ENCODE data around the gene B9D1.
A peak's percentile ranks its signal among the peaks of the same experiment; 100 is the strongest.

The B9D1 gene

GRCh38 chr17:19338031-19338990 lies 24.2 kb downstream of the B9D1 start:
- peak; percentile 30 for DNase-seq (ENCODE audit: low read depth, low spot score)

- no peak for DNase-seq (ENCODE audit: low read depth, low spot score)
These were observed 24.9 kb downstream of the B9D1 start for GRCh38 chr17:19337712-19338023.

GRCh38 chr17:19336938-19337711 lies 25.4 kb downstream of the B9D1 start:
- DNase-seq (ENCODE audit: low read depth, low spot score): no peak

DNA sequence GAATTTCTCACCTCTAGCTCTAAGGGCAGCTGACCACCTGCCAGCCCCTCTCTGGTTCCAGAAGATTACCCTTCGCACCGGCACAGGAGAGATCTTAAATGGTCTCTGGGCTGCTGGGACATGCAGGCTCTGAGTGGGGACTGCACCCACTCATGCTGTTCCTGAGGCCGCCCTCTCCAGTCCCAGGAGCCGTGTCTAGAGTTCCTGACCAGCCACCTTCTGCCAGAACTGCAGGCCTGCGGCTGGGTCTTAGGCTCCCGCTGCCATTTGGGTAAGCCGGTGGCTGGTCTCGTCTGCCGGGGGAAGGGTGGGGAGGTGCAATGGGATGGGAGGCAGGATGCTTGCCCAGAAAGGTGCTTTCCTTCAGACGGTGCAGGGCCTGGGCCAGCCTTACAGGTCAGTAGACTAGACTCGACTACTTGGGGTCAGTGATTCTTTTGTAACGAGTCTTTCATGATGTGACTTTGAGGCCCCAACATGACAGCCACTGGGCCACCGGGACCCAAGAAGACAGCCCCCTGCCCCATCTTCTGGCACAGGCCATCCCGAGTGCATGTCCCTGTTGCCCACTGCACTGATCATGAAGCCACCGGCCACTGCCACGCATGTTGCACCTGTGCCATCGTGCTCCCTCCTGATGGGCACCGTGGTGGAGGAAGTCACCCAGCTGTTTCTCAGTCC lies 26.4 kb downstream of the B9D1 start:
- no peak for DNase-seq (ENCODE audit: low read depth, low spot score)

DNA sequence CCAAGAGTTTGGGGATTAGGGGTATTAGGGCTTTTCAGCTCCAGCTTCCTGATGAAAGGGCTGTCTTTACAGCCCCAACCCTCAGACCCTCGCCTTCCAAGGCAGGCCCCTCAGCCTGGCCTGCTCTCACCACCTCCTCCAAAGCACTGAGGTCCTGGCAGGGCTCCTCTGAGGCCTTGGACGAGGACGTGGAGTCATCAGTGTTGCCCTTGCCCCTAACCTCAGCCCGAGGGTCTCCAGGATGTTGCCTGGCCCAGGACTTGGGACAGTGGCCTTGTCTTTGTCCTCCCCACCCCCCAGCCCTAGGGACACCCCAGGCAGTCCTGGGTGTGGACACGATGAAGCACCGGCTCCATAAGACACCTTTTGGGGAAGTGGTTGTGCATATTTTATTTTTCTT lies 28.2 kb downstream of the B9D1 start:
- DNase-seq (ENCODE audit: low read depth, low spot score): no peak

DNA sequence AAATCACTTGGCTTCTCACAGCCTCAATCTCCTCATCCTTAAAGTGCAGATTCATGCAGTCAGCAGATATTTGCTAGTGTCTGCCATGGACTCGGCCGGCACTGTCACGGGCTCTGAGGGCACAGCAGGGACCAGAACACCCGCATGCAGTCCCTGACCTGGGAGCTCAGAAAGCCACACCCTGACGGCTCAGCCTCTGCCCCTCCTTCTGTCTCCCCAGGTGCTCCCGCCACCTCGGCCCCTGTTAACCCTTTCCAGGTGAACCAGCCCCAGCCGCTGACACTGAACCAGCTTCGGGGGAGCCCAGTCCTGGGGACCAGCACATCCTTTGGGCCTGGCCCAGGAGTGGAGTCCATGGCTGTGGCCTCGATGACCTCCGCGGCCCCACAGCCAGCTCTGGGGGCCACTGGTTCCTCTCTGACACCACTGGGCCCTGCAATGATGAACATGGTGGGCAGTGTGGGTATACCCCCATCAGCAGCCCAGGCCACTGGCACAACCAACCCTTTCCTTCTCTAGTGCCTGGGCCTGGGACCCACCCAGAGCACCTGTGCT lies 28.7 kb downstream of the B9D1 start:
- DNase-seq (ENCODE audit: low read depth, low spot score): no peak

GRCh38 chr17:19333132-19333440 lies 29.4 kb downstream of the B9D1 start:
- no peak for DNase-seq (ENCODE audit: low read depth, low spot score)

DNA sequence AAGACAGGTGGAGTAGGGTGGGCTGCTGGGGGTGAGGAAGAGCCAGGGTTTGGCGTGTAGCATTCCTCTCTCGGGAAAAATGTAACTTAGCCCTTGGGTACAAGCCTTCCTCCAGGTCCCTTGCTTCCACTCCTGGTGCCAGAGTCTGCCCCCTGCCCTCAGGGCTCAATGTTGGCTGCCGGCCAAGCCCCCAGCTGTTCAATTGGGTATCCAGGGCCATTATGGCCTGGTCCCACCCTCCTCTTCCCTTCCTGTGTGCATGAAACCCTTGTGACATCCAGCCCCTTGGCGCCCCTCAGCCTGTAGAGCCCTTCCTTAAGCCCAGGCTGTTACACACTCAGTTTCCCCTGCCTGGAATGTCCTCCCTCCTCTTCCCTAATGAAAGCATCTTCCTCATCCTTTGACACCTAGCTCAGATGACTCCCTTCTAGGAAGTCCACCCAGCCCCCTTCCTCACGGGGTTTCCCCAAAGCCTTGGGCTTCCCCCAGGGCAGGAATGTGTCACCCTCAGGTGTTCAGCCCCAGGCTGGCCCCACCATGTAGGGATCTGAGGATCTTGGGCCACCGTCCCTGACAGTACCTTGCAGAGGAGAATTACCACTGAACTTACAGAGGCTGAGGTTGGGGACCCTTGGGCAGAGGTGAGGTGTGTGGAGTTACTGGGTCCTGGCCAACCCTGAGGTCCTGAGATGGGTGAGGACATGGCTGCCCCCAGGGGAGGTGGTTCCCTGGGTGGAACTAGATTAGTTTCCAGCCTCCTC lies 30.0 kb downstream of the B9D1 start:
- DNase-seq (ENCODE audit: low read depth, low spot score): no peak

GRCh38 chr17:19331543-19332245 lies 30.8 kb downstream of the B9D1 start:
- DNase-seq (ENCODE audit: low read depth, low spot score): no peak

GRCh38 chr17:19331134-19331533 lies 31.4 kb downstream of the B9D1 start:
- no peak for DNase-seq (ENCODE audit: low read depth, low spot score)

DNA sequence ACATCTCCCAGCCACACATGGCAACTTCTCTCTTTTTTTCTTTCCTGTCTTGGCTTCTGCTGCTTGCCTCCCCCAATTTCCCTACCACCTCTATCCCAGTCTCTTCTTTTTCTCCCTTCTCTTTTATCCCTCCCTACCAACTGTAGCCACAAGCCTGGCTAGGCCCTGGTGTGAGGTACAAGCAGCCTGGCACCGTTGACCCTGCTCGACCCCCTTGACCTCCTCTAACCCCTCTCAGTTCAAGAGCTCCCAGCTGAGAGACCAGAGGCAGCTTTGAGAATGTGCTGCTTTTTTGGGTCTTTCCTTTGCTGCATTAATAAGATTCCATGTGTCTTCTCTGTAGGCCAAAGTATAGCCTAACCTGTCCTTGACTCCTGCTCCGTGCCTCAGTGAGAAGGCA lies 32.3 kb downstream of the B9D1 start:
- DNase-seq (ENCODE audit: low read depth, low spot score): no peak

DNA sequence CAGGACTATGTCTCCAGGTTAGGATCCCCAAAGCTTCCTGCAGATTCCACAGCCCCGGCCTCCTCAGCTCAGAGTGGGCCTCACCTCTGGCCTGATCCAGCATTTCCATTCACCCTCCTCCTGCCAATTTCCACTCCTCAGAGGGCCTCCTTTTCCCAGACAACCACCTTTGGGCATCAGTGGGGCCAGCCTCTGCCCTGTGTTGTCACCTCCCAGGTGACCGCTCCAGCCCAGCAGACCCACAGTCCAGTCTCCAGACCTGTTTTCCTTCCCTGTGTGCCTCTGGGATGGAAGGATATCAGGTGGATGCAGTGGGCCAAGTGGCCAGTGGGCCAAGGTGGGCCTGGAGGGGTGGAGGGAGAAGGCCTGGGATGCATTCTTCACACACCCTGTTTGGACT lies 32.7 kb downstream of the B9D1 start:
- no peak for DNase-seq (ENCODE audit: low read depth, low spot score)

DNA sequence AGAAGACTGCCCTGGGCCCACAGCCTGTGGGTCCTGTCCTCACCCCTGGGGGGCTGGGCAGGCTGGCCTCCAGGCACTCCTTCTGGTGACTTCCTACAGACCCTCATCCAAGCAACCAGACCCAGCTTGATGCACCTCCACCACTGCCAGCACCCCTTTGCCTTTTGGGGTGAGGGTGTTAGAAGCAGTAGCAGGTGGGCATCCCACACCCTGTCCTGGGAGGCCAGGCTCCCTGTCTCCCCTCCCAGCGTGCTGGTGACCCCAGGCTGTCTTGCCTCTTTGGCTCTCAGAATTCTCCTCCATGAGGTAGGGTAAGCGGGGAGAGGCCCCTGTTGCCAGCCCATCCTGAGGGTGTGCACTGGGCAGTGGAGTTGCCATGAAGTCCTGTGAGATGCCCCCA lies 33.4 kb downstream of the B9D1 start:
- DNase-seq (ENCODE audit: low read depth, low spot score): no peak

DNA sequence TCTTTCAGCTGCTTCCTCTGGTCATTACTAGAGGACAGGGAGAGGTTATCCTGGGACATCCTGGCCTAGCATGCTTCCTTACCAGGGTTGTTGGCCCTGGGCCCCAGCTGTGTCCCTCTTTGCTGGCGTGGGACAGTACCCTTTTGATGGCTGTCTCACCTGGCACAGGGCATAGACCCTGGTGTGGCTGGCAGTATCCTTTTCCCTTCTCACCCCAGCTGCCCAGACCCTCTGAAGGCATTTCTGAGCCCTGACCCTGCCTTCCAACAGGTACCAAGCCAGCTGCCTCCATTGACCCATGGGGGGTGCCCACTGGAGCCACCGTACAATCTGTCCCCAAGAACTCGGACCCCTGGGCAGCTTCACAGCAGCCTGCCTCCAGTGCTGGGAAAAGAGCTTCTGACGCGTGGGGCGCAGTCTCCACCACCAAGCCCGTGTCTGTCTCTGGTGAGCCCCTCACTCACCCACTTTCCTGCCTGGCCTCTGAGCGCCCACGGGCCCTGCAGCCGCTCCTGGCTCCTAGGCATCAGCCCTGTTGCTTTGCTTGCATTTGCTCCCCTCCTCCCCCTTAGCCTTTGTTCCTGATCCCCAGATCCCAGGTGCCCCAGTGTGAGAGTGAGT lies 34.0 kb downstream of the B9D1 start:
- DNase-seq (ENCODE audit: low read depth, low spot score): no peak

- DNase-seq (ENCODE audit: low read depth, low spot score): no peak
These were observed 35.3 kb downstream of the B9D1 start for GRCh38 chr17:19327031-19327783.

GRCh38 chr17:19325542-19325941 lies 37.0 kb downstream of the B9D1 start:
- no peak for DNase-seq (ENCODE audit: low read depth, low spot score)

DNA sequence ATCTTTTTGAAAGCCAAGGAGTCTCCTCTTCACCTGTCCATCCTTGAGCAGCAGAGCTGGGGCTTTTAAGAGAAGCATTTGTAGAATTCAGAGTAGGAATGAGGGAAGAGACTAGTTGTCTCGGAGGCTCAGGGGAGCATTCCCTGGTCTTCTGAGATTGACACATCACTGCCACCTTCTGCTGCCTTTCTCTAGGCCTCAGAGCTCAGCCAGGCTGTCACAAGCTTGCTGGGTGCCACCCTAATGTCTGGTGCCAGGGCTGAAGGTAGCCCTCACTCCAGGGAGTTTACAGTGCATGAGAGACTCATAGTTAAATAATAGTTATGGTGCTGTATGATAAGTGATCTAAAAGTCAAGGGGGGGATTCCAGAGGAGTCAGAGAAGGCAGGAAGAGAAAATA lies 39.7 kb downstream of the B9D1 start:
- DNase-seq (ENCODE audit: low read depth, low spot score): no peak

DNA sequence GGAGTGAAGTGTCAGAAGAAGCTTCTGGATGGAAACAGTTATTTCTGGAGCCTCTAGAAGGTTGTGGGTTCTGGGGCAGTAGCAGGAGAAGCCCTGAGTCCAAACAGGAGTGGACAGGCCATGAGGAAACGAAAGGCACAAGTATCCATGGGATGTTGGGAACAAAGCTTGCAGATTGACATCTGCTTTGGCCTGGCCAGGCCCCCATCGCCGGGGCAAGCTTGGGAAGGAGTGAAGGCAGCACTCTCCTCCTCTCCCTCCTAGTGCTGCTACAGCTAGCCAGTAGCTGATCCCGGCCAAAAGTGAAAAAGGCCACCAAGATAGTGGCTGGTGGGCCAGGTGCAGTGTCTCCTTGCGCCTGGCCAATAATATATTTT lies 40.4 kb downstream of the B9D1 start:
- DNase-seq (ENCODE audit: low read depth, low spot score): no peak

DNA sequence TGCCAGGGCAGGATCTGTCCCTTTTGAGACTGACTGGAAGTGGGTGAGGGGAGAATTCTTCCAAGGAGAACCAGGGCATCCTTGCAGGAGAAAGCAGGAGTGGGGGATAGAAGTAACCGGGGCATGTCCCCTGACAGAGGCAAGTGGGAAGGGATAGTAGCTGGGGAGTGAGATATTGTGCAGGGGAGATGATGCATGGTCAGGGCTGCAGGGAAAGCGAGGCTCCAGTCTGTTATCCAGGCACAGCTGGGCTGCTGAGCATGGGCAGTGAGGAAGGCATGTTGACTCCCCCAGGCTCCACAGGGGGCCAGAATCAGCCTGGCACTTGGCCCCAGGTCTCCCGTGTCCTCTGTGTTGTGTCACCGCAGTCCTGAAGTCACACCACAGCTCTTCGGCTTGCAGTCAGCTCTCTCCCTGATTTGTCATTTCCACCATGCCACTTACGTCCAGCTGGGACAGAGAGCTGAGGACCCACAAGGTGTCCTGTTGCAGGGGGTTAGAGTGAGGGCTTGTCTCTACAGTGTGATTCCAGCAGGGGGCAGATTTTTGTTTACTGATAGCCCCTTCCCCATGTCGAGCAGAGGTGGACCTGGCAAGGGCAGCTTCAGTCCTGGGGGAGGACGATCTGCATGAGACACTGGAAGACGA lies 40.9 kb downstream of the B9D1 start:
- DNase-seq (ENCODE audit: low read depth, low spot score): no peak

All from activated CD4-positive, CD25-positive, alpha-beta regulatory T cell treated with anti-CD3 and anti-CD28 coated beads, Interleukin-2, amount 50 U/mL, for 16 hours (primary cell).